IMR-90 (cell line): ENCODE data around the gene DLL3. TPM values are rescaled to one million over a fixed set of nuclear protein-coding genes. Genes with fewer than 3 reads are reported as not detected.

ENCODE experiments used
- ATAC-seq: fragments of 200-7000 bp; cut with Tn5 transposase; 2 replicates; pipeline ENCODE4 v1.9.1; 2020; ENCODE audit warnings: low read depth, mild to moderate bottlenecking, moderate library complexity
- BruUV-seq: library from RNA; stranded (reverse); fragments of 400-500 nt; replicated peaks from 2 replicates; lab custom pipeline; 2021; lab: Mats Ljungman, UMichigan
- CTCF ChIA-PET: fragments of 300-600 bp; formaldehyde crosslinking; extraction: SDS; loops from one replicate; lab custom pipeline; 2021; ENCODE audit warnings: antibody characterized with exemption; lab: Yijun Ruan, JAX
- POLR2A ChIA-PET: fragments of 300-600 bp; sonication (Branson Sonifier 250); formaldehyde crosslinking; loops from one replicate; lab custom pipeline; 2022; ENCODE audit warnings: antibody characterized with exemption; ENCODE audit not compliant: unreplicated experiment; lab: Charles Lee
- DNase-seq: peaks from one replicate; pipeline ENCODE4 v3.0.0; 2013
- H2AFZ ChIP-seq: replicated peaks from 2 replicates; pipeline ENCODE3; 2013; ENCODE audit warnings: low read length, mild to moderate bottlenecking; ENCODE audit not compliant: poor library complexity
- H2AK5ac ChIP-seq: 2 replicates; pipeline ENCODE4 v1.6.1; 2013; ENCODE audit warnings: low read depth, low read length, inconsistent platforms
- H2AK9ac ChIP-seq: replicated peaks from 2 replicates; pipeline ENCODE3; 2013; ENCODE audit warnings: mild to moderate bottlenecking, low read depth, low read length, moderate library complexity; ENCODE audit not compliant: poor library complexity
- H2BK120ac ChIP-seq: 2 replicates; pipeline ENCODE4 v1.6.1; 2013; ENCODE audit warnings: low read depth, low read length, inconsistent platforms
- H2BK15ac ChIP-seq: 3 replicates; pipeline ENCODE4 v1.6.1; 2013; ENCODE audit warnings: low read depth, low read length, inconsistent platforms
- H2BK20ac ChIP-seq: 2 replicates; pipeline ENCODE4 v1.6.1; 2013; ENCODE audit warnings: low read depth, mild to moderate bottlenecking, inconsistent platforms, low read length, moderate library complexity
- H2BK5ac ChIP-seq: 2 replicates; pipeline ENCODE4 v1.6.1; 2013; ENCODE audit warnings: mild to moderate bottlenecking, low read depth, low read length, inconsistent platforms; ENCODE audit not compliant: poor library complexity, severe bottlenecking
- H3K14ac ChIP-seq: replicated peaks from 2 replicates; pipeline ENCODE4 v1.6.1; 2013; ENCODE audit warnings: low read depth, low read length, inconsistent platforms
- H3K18ac ChIP-seq: 2 replicates; pipeline ENCODE4 v1.6.1; 2013; ENCODE audit warnings: low read depth, low read length, control low read depth
- H3K23ac ChIP-seq: 2 replicates; pipeline ENCODE4 v1.6.1; 2013; ENCODE audit warnings: low read depth, low read length, inconsistent platforms
- H3K27ac ChIP-seq: 2 replicates; pipeline ENCODE4 v1.5.1; 2013; ENCODE audit warnings: mild to moderate bottlenecking, control low read depth, low read length; ENCODE audit not compliant: insufficient read depth
- H3K27me3 ChIP-seq: 2 replicates; pipeline ENCODE4 v1.6.1; 2013; ENCODE audit warnings: low read length; ENCODE audit not compliant: control insufficient read depth, insufficient read depth
- H3K36me3 ChIP-seq: 2 replicates; pipeline ENCODE4 v1.6.1; 2013; ENCODE audit warnings: low read length, mixed read lengths; ENCODE audit not compliant: control insufficient read depth, insufficient read depth
- H3K4ac ChIP-seq: 2 replicates; pipeline ENCODE4 v1.6.1; 2013; ENCODE audit warnings: low read depth, low read length, inconsistent platforms
- H3K4me1 ChIP-seq: 2 replicates; pipeline ENCODE4 v1.6.1; 2013; ENCODE audit warnings: low read length, mixed read lengths; ENCODE audit not compliant: control insufficient read depth, insufficient read depth
- H3K4me2 ChIP-seq: 2 replicates; pipeline ENCODE4 v1.6.1; 2013; ENCODE audit warnings: low read depth, mild to moderate bottlenecking, control low read depth, low read length, moderate library complexity
- H3K4me3 ChIP-seq: 2 replicates; pipeline ENCODE4 v1.5.1; 2013; ENCODE audit warnings: low read depth, mild to moderate bottlenecking, control low read depth, low read length, moderate library complexity; ENCODE audit not compliant: insufficient read depth
- H3K56ac ChIP-seq: 2 replicates; pipeline ENCODE4 v1.6.1; 2013; ENCODE audit warnings: low read length, inconsistent platforms; ENCODE audit not compliant: insufficient read depth; ENCODE audit errors: extremely low read depth
- H3K79me1 ChIP-seq, 2 experiments: 2 replicates each; pipeline ENCODE4 v1.6.1; 2013; ENCODE audit warnings: low read length in 2 of 2, inconsistent platforms in 1 of 2, low read depth in 1 of 2
- H3K9ac ChIP-seq: 2 replicates; pipeline ENCODE4 v1.6.1; 2013; ENCODE audit warnings: low read depth, low read length, control low read depth
- H3K9me1 ChIP-seq: 2 replicates; pipeline ENCODE4 v1.6.1; 2013; ENCODE audit warnings: low read length, inconsistent platforms; ENCODE audit not compliant: insufficient read depth
- H3K9me3 ChIP-seq: 2 replicates; pipeline ENCODE4 v1.6.1; 2013; ENCODE audit warnings: low read length; ENCODE audit not compliant: control insufficient read depth, insufficient read depth
- H4K20me1 ChIP-seq: 2 replicates; pipeline ENCODE4 v1.6.1; 2013; ENCODE audit warnings: low read length, inconsistent platforms; ENCODE audit not compliant: insufficient read depth
- H4K5ac ChIP-seq: 2 replicates; pipeline ENCODE4 v1.6.1; 2013; ENCODE audit warnings: mild to moderate bottlenecking, low read depth, low read length, control low read depth
- H4K8ac ChIP-seq, 2 experiments: 2 replicates each; pipeline ENCODE4 v1.6.1; 2013; ENCODE audit warnings: low read depth in 2 of 2, low read length in 2 of 2, control low read depth in 1 of 2, inconsistent platforms in 1 of 2
- H4K91ac ChIP-seq: 2 replicates; pipeline ENCODE4 v1.6.1; 2013; ENCODE audit warnings: low read depth, low read length, inconsistent platforms; ENCODE audit not compliant: insufficient read depth
- BHLHE40 ChIP-seq: fragments of 150-350 bp; IDR thresholded peaks from 2 replicates; pipeline ENCODE4 v1.6.1; 2016; ENCODE audit warnings: mild to moderate bottlenecking, low read depth, low read length
- CEBPB ChIP-seq: IDR thresholded peaks from 2 replicates; pipeline ENCODE4 v1.6.1; 2012; ENCODE audit warnings: low read depth, low read length, improper control_type of control experiment
- CHD1 ChIP-seq: IDR thresholded peaks from 2 replicates; pipeline ENCODE4 v1.6.1; 2012; ENCODE audit warnings: low read depth, low read length, improper control_type of control experiment
- CTCF ChIP-seq: conservative IDR thresholded peaks from 2 replicates; pipeline ENCODE4 v1.5.1; 2012; ENCODE audit warnings: mild to moderate bottlenecking, low read depth, low read length, improper control_type of control experiment
- ELK1 ChIP-seq: fragments of 150-350 bp; IDR thresholded peaks from 2 replicates; pipeline ENCODE4 v1.6.1; 2016; ENCODE audit warnings: low read depth, mild to moderate bottlenecking, low read length, moderate library complexity, borderline replicate concordance
- FOS ChIP-seq: fragments of 150-350 bp; IDR thresholded peaks from 2 replicates; pipeline ENCODE4 v1.6.1; 2016; ENCODE audit warnings: low read depth, low read length
- MAFK ChIP-seq: IDR thresholded peaks from 2 replicates; pipeline ENCODE4 v1.6.1; 2012; ENCODE audit warnings: low read depth, low read length, improper control_type of control experiment
- MAZ ChIP-seq: IDR thresholded peaks from 2 replicates; pipeline ENCODE4 v1.6.1; 2012; ENCODE audit warnings: low read depth, mild to moderate bottlenecking, low read length, improper control_type of control experiment, moderate library complexity, borderline replicate concordance
- MXI1 ChIP-seq: IDR thresholded peaks from 2 replicates; pipeline ENCODE4 v1.6.1; 2012; ENCODE audit warnings: low read depth, mild to moderate bottlenecking, low read length, moderate library complexity, borderline replicate concordance
- NFE2L2 ChIP-seq: fragments of 150-350 bp; IDR thresholded peaks from 2 replicates; pipeline ENCODE4 v1.6.1; 2016; ENCODE audit warnings: low read depth, mild to moderate bottlenecking, low read length
- POLR2A ChIP-seq: IDR thresholded peaks from 2 replicates; pipeline ENCODE4 v1.6.1; 2012; ENCODE audit warnings: mild to moderate bottlenecking, low read depth, low read length
- RAD21 ChIP-seq: IDR thresholded peaks from 2 replicates; pipeline ENCODE4 v1.6.1; 2012; ENCODE audit warnings: low read length, improper control_type of control experiment
- RCOR1 ChIP-seq: IDR thresholded peaks from 2 replicates; pipeline ENCODE4 v1.6.1; 2012; ENCODE audit warnings: mild to moderate bottlenecking, low read length, improper control_type of control experiment; ENCODE audit not compliant: insufficient replicate concordance
- RFX5 ChIP-seq: IDR thresholded peaks from 2 replicates; pipeline ENCODE4 v1.8.0; 2012; ENCODE audit warnings: low read depth, mild to moderate bottlenecking, low read length, moderate library complexity
- SMC3 ChIP-seq: fragments of 150-350 bp; IDR thresholded peaks from 2 replicates; pipeline ENCODE4 v1.6.1; 2016; ENCODE audit warnings: low read depth, mild to moderate bottlenecking, antibody characterized with exemption, low read length, moderate library complexity
- USF2 ChIP-seq: fragments of 150-350 bp; IDR thresholded peaks from 2 replicates; pipeline ENCODE4 v1.6.1; 2017; ENCODE audit warnings: mild to moderate bottlenecking, antibody characterized with exemption, low read length, low read depth
- WGBS, 2 experiments: methylation state at CpG; one replicate each; pipeline versions ENCODE4 v1.1.5 to v1.1.7; 2013; ENCODE audit warnings: missing lambda C conversion rate in 2 of 2; ENCODE audit not compliant: insufficient read length in 1 of 2; ENCODE audit errors: extremely low coverage in 2 of 2; 5-methylcytosine and 5-hydroxymethylcytosine counted together
- dilution Hi-C: fragments of 300-500 bp; cut with HindIII; formaldehyde crosslinking; loops from one replicate; pipeline ENCODE4 v1.14.3; 2018; ENCODE audit warnings: low sequenced_read_pairs; ENCODE audit not compliant: unreplicated experiment
- in situ Hi-C: fragments of 300-500 bp; cut with MboI; formaldehyde crosslinking; loops from 3 replicates; pipeline ENCODE4 v1.14.3; 2019; ENCODE audit warnings: low sequenced_read_pairs, inconsistent platforms, mixed read lengths
- intact Hi-C: fragments of 100-400 bp; cut with micrococcal nuclease; formaldehyde crosslinking; loops from 2 replicates; pipeline ENCODE4 v1.10.0; 2022
- polyA plus RNA-seq, 3 experiments: library from polyadenylated mRNA; depleted of rRNA; stranded (reverse); fragments of >200 nt; gene quantifications; 2 replicates each; pipeline ENCODE4 v1.2.3, GENCODE V29; 2012; ENCODE audit warnings: low replicate concordance in 1 of 3
- total RNA-seq: library from RNA; depleted of rRNA; stranded (reverse); fragments of >200 nt; gene quantifications from 2 replicates; pipeline ENCODE4 v1.2.3, GENCODE V29; 2012

The DLL3 gene
- total and polyA plus RNA-seq, 2 of the 4 experiments (the other 2 are of a cell fraction): 0.36 to 1.3 TPM

- Histone ChIP-seq H3K9ac (no peak overlapping the region), H3K4me3 (no peak overlapping the region), H3K23ac (no peak overlapping the region), H3K4ac (no peak overlapping the region), H3K36me3 (no peaks in the 10 kb centered on the region), H2AK5ac (no peak overlapping the region), H3K27ac (no peak overlapping the region), H2BK15ac (no peak overlapping the region), H3K9me1 (no peaks in the 10 kb centered on the region; the same call in 1 of the 2 replicates), H2AFZ (peak overlapping the region; percentile 85), H3K56ac (no peak overlapping the region), H4K91ac (no peak overlapping the region), H2BK120ac (no peak overlapping the region), H3K79me1 (no peaks in the 10 kb centered on the region), H3K4me1 (peaks cover 3% of the 10 kb centered on the region; the same call in 1 of the 2 replicates), H3K27me3 (peaks cover 35% of the 10 kb centered on the region), H3K14ac (no peak overlapping the region), H3K18ac (no peak overlapping the region), H4K8ac (no peak overlapping the region), H2AK9ac (peak overlapping the region; percentile 71), H3K4me2 (peak overlapping the region; percentile 89; the same call in 1 of the 2 replicates), H2BK5ac (no peak overlapping the region), H4K5ac (no peak overlapping the region), H2BK20ac (no peak overlapping the region), H3K9me3 (no peaks in the 10 kb centered on the region), H4K20me1 (no peaks in the 10 kb centered on the region)
- no CpG with 5 or more reads among the region's 7 CpGs for WGBS, 2 experiments
- CTCF ChIA-PET: interaction anchor here (0.5 to 1.1 kb wide), 4 partner anchors 26 to 57 kb away, joined by 3 to 5 read pairs (median 3); partner anchors contain the start of gene EID2B
- BruUV-seq: no TSS peak
- POLR2A ChIA-PET: no interaction called here
- DNase-seq (no peak), ATAC-seq (no peak; the same call in 1 of the 2 replicates)
- TF ChIP-seq RAD21 (no peak), POLR2A (no peak), SMC3 (no peak), RFX5 (no peak), BHLHE40 (no peak), USF2 (no peak), MXI1 (no peak), MAZ (no peak), ELK1 (no peak), CEBPB (no peak), CTCF (no peak), FOS (no peak), CHD1 (no peak), MAFK (no peak), RCOR1 (no peak), NFE2L2 (no peak)
- in situ Hi-C loops (no loop called here), intact Hi-C loops (loop anchor here (5.0 kb wide), 2 partner anchors 35 to 175 kb away; partner anchors contain the start of gene EID2B), dilution Hi-C loops (no loop called here)
Observed at GRCh38 chr19:39497701-39497995, 1.1 kb upstream of the DLL3 start.
